GM23338 (cell line): ENCODE results near the gene TCF7L2. TPM values are rescaled to one million over a fixed set of nuclear protein-coding genes. Genes with fewer than 3 reads are reported as not detected.

ENCODE experiments used
- ATAC-seq: fragments of 200-7000 bp; cut with Tn5 transposase; 3 replicates; pipeline ENCODE4 v1.9.1; 2020
- DNase-seq: peaks from one replicate; pipeline ENCODE4 v3.0.0-alpha.2; 2015; ENCODE audit warnings: low spot score
- H2AFZ ChIP-seq: fragments of 200-600 bp; sonication (generic); 2 replicates; pipeline ENCODE4 v1.8.0; 2016; ENCODE audit warnings: antibody characterized with exemption, mild to moderate bottlenecking, moderate library complexity
- H3F3A ChIP-seq: fragments of 200-600 bp; sonication (generic); replicated peaks from 2 replicates; pipeline ENCODE4 v1.8.0; 2017; ENCODE audit warnings: antibody characterized with exemption, mixed run types, low read depth
- H3K27ac ChIP-seq: fragments of 200-600 bp; sonication (generic); 2 replicates; pipeline ENCODE4 v1.6.1; 2016; ENCODE audit warnings: low read depth
- H3K27me3 ChIP-seq: fragments of 200-600 bp; sonication (generic); 2 replicates; pipeline ENCODE4 v1.8.0; 2016; ENCODE audit warnings: mild to moderate bottlenecking, mixed run types, moderate library complexity; ENCODE audit not compliant: insufficient read depth
- H3K36me3 ChIP-seq: fragments of 200-600 bp; sonication (generic); 2 replicates; pipeline ENCODE4 v1.8.0; 2016; ENCODE audit warnings: mild to moderate bottlenecking; ENCODE audit not compliant: insufficient read depth
- H3K4me1 ChIP-seq: fragments of 200-600 bp; sonication (generic); 2 replicates; pipeline ENCODE4 v1.8.0; 2016; ENCODE audit warnings: mild to moderate bottlenecking, moderate library complexity; ENCODE audit not compliant: insufficient read depth
- H3K4me2 ChIP-seq: fragments of 200-600 bp; sonication (generic); 2 replicates; pipeline ENCODE4 v1.7.1; 2017; ENCODE audit warnings: mixed run types
- H3K4me3 ChIP-seq: fragments of 200-600 bp; sonication (generic); 2 replicates; pipeline ENCODE4 v1.6.1; 2016; ENCODE audit warnings: mixed run types
- H3K79me2 ChIP-seq: fragments of 200-600 bp; sonication (generic); replicated peaks from 2 replicates; pipeline ENCODE4 v1.8.0; 2017; ENCODE audit warnings: mild to moderate bottlenecking; ENCODE audit not compliant: insufficient read depth
- H3K9me2 ChIP-seq: fragments of 200-600 bp; sonication (generic); 2 replicates; pipeline ENCODE4 v1.8.0; 2017; ENCODE audit not compliant: insufficient read depth
- H4K20me1 ChIP-seq: fragments of 200-600 bp; sonication (generic); replicated peaks from 2 replicates; pipeline ENCODE4 v1.8.0; 2017; ENCODE audit warnings: mild to moderate bottlenecking; ENCODE audit not compliant: insufficient read depth
- H3K27ac Mint-ChIP-seq: 2 replicates; pipeline ENCODE4 v1.8.0; 2020; ENCODE audit warnings: inconsistent platforms, mild to moderate bottlenecking, moderate library complexity, mixed read lengths
- H3K27me3 Mint-ChIP-seq: 3 replicates; pipeline ENCODE4 v1.8.0; 2022; ENCODE audit warnings: low read depth, mild to moderate bottlenecking, moderate library complexity, mixed read lengths, inconsistent platforms; ENCODE audit not compliant: insufficient read depth, poor library complexity
- H3K36me3 Mint-ChIP-seq: 3 replicates; pipeline ENCODE4 v1.8.0; 2021; ENCODE audit warnings: low read depth, mild to moderate bottlenecking, inconsistent platforms, moderate library complexity, mixed read lengths
- H3K4me1 Mint-ChIP-seq: 3 replicates; pipeline ENCODE4 v1.8.0; 2020; ENCODE audit warnings: mild to moderate bottlenecking, inconsistent platforms, mixed read lengths
- H3K4me3 Mint-ChIP-seq: 3 replicates; pipeline ENCODE4 v1.8.0; 2021; ENCODE audit warnings: moderate library complexity, mild to moderate bottlenecking, inconsistent platforms, mixed read lengths
- H3K9me3 Mint-ChIP-seq: 3 replicates; pipeline ENCODE4 v1.8.0; 2020; ENCODE audit warnings: moderate library complexity, mild to moderate bottlenecking, inconsistent platforms, mixed read lengths
- CREB1 ChIP-seq: fragments of 250-450 bp; sonication (Bioruptor Pico); IDR thresholded peaks from 2 replicates; pipeline ENCODE4 v1.5.0; 2020; ENCODE audit warnings: low read depth, mild to moderate bottlenecking, moderate library complexity
- EZH2 ChIP-seq: fragments of 200-600 bp; sonication (generic); IDR thresholded peaks from one replicate; pipeline ENCODE4 v1.8.0; 2017; ENCODE audit warnings: antibody characterized with exemption, mild to moderate bottlenecking, low read depth; ENCODE audit not compliant: unreplicated experiment
- EZH2phosphoT487 ChIP-seq: fragments of 200-600 bp; sonication (generic); IDR thresholded peaks from one replicate; pipeline ENCODE4 v1.8.1; 2018; ENCODE audit warnings: antibody characterized with exemption; ENCODE audit not compliant: unreplicated experiment
- JUNB ChIP-seq: IDR thresholded peaks from one replicate; pipeline ENCODE4 v1.6.1; 2016; ENCODE audit warnings: antibody characterized with exemption; ENCODE audit not compliant: unreplicated experiment
- NANOG ChIP-seq: IDR thresholded peaks from 2 replicates; pipeline ENCODE4 v1.6.1; 2016; ENCODE audit warnings: antibody characterized with exemption, borderline replicate concordance
- POLR2AphosphoS5 ChIP-seq: IDR thresholded peaks from 2 replicates; pipeline ENCODE4 v1.6.1; 2016; ENCODE audit warnings: antibody characterized with exemption, low read depth
- STAT1 ChIP-seq: IDR thresholded peaks from one replicate; pipeline ENCODE4 v1.6.1; 2016; ENCODE audit warnings: antibody characterized with exemption; ENCODE audit not compliant: unreplicated experiment
- ZNF114 ChIP-seq: fragments of 250-450 bp; sonication (Bioruptor Pico); IDR thresholded peaks from 2 replicates; pipeline ENCODE4 v1.5.0; 2020; ENCODE audit warnings: mild to moderate bottlenecking, moderate library complexity
- polyA plus RNA-seq: library from polyadenylated mRNA; unstranded; fragments of >200 nt; fragmentation: Nextera tagmentation; extraction: Ambion mirVana; gene quantifications from 2 replicates; pipeline ENCODE4 v1.2.1, GENCODE V29; 2016
- total RNA-seq: library from RNA; depleted of rRNA; stranded (reverse); fragments of >200 nt; shearing (Covaris generic); gene quantifications from 2 replicates; pipeline ENCODE4 v1.2.3, GENCODE V29; 2014
- TF ChIP-seq, protein P1 (sequence below), 2 experiments: fragments of 200-600 bp in 1 of 2; sonication (generic) in 1 of 2; conservative IDR thresholded peaks; 2 replicates each; pipeline versions ENCODE4 v1.5.1 to v1.6.1; 2016 to 2017; ENCODE audit warnings: antibody characterized with exemption in 2 of 2, low read depth in 2 of 2, mild to moderate bottlenecking in 2 of 2, moderate library complexity in 1 of 2
- TF ChIP-seq, protein P2 (sequence below): IDR thresholded peaks from 2 replicates; pipeline ENCODE4 v1.6.1; 2016; ENCODE audit warnings: antibody characterized with exemption

TCF7L2 gene
- total and polyA plus RNA-seq, 2 experiments from 2014 or later: 32.2 to 80.8 TPM

DNA sequence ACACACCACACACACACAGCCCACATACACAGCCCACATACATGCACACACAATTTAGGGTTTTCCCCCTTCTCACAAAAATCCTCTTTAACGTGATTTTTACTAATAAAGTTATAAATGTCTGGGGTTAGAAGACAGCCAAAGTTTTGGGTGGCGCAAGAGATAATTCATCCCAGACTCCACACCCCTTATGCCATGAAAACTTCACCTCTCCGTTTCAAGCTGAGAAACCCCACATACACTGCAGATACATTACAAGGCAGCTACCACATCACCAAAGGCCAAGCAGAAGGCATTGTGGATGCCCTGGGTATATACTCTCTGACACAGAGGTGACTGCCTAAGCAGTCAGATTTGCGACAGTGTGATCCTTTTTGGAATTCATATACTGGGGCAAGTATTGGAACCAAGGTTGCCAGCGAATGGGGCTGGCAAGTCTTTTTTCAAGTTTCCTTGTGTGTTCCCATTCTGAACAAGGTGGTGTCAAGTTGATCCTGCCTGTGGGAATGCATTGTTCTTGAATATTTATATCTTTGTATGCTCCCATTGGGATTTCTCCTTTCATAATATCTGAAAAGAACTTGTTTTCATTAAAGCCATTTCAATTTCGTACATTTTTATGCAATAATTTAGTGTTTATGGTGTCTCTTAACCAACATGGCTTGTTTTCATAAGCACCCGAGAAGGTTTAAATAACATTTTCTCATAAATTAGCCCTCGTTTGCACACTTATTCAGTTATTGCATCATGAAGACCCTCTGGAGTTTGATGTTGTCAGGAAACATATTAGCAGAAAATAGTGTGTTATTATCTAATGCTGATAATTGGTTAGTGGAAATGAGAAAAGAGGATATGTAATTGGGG, 130.2 kb downstream of the TCF7L2 start (continued):
- TF ChIP-seq, protein P1, sequence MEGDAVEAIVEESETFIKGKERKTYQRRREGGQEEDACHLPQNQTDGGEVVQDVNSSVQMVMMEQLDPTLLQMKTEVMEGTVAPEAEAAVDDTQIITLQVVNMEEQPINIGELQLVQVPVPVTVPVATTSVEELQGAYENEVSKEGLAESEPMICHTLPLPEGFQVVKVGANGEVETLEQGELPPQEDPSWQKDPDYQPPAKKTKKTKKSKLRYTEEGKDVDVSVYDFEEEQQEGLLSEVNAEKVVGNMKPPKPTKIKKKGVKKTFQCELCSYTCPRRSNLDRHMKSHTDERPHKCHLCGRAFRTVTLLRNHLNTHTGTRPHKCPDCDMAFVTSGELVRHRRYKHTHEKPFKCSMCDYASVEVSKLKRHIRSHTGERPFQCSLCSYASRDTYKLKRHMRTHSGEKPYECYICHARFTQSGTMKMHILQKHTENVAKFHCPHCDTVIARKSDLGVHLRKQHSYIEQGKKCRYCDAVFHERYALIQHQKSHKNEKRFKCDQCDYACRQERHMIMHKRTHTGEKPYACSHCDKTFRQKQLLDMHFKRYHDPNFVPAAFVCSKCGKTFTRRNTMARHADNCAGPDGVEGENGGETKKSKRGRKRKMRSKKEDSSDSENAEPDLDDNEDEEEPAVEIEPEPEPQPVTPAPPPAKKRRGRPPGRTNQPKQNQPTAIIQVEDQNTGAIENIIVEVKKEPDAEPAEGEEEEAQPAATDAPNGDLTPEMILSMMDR (conservative IDR thresholded peaks at IDR 0.05; ENCODE audit: low read depth in 2 of 2): no peak
- TF ChIP-seq CREB1: no peak
- no peak for TF ChIP-seq STAT1
- TF ChIP-seq POLR2AphosphoS5: no peak
- no peak for TF ChIP-seq ZNF114 (CRISPR knock-in tag)
- TF ChIP-seq, protein P2, sequence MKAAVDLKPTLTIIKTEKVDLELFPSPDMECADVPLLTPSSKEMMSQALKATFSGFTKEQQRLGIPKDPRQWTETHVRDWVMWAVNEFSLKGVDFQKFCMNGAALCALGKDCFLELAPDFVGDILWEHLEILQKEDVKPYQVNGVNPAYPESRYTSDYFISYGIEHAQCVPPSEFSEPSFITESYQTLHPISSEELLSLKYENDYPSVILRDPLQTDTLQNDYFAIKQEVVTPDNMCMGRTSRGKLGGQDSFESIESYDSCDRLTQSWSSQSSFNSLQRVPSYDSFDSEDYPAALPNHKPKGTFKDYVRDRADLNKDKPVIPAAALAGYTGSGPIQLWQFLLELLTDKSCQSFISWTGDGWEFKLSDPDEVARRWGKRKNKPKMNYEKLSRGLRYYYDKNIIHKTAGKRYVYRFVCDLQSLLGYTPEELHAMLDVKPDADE: no peak
- TF ChIP-seq NANOG: no peak
- no peak for TF ChIP-seq EZH2
- no peak for TF ChIP-seq EZH2phosphoT487

DNA sequence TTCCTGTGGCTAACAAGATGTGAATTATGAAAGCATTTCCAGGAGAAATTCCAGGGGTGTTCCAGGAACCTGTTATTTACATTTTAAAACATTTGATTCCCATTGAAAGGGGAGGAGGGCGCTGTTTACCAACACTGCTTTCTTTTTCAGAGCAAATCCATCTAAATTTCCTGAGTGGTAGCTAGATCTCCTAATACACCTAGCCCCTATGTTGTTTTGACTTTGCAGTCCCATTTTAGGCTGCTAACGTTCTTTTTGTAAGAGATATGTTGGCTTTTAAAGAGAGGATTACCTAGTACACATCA, 130.8 kb downstream of the TCF7L2 start:
- Mint-ChIP-seq H3K4me3 (peak overlapping the region; percentile 44; the same call in 2 of the 3 replicates), H3K27me3 (peaks cover 13% of the 10 kb centered on the region), H3K36me3 (peaks cover 18% of the 10 kb centered on the region), H3K4me1 (peaks cover 77% of the 10 kb centered on the region), H3K9me3 (no peaks in the 10 kb centered on the region), H3K27ac (peak overlapping the region; percentile 84)
- Histone ChIP-seq H3F3A (peaks cover 7% of the 10 kb centered on the region; the same call in 1 of the 2 replicates), H3K27me3 (no peaks in the 10 kb centered on the region), H3K4me3 (0 out of 2 replicates have a peak overlapping the region, but pooled peaks have one; percentile 3), H2AFZ (no peak overlapping the region), H3K4me1 (peaks cover 64% of the 10 kb centered on the region), H3K27ac (peak overlapping the region; percentile 40), H3K4me2 (peak overlapping the region; percentile 37), H3K9me2 (no peaks in the 10 kb centered on the region), H4K20me1 (peaks cover 39% of the 10 kb centered on the region), H3K79me2 (peaks cover 96% of the 10 kb centered on the region), H3K36me3 (no peaks in the 10 kb centered on the region)
- DNase-seq (peak; percentile 69), ATAC-seq (peak; percentile 18; the same call in 2 of the 3 replicates)
- no peak for TF ChIP-seq JUNB
- TF ChIP-seq, protein P1 (conservative IDR thresholded peaks at IDR 0.05; ENCODE audit: low read depth in 2 of 2): peak; percentile 60 to 67
